Measurements from ENCODE around the gene UTP14C.
"Not testable (repeated sequence)": the region's sequence is repeated elsewhere in the genome, so short reads cannot be mapped to it uniquely, and the experiment has no call there.

UTP14C gene

DNA sequence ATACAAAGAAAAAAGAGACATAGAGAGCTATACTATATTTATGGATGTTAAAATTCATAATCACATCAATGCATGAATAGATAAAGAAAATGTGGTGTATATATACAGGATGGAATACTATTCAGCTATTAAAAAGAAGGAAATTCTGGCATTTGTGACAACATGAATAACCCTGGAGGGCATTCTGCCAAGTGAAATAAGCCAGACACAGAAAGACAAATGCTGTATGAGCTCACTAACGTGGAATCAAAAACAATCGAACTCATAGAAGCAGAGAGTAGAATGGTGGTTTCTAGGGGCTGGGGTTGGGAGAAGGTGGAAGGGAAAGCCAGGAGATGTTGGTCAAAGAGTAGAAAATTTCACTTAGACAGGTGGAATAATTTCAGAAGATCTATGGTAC is 24.0 kb downstream of the UTP14C start:
- no peak for FAIRE-seq

DNA sequence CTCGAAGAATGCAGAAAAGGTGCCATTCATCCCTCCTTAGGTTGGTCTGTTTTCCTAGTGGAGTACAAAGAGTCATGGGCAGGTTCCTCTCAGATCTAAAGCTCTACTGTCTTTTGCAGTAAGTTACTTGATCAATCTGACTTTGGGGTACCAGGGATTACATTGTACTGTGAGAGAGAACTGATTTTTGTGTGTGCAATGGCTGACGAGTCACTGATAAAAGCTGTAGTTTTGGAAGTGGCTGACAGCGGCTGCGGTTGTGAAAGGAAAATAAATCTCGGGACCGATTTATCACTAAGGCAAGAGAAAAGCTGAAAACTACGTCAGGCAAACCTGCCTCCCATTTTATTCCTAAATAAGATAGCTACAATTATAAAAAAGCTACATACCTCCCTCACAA is 26.9 kb downstream of the UTP14C start:
- no peak for FAIRE-seq

DNA sequence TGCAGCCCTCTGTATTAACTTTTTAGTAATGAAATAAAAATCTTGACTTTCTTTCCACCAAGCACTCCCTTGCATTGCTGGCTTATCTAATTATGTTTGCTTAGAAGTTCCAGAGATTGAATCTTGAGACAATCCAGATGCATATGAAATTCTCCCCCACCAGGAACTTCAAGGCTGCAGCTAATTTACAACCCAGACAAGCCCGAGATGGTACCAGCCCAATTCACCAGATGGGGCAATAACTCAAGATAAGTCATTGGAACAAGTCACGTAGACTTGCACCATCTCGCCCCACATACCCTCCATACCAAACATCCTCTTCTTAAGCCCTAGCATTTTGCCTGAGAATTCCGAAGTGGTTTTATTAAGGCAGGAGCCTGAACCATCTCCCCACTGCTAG is 29.0 kb downstream of the UTP14C start:
- FAIRE-seq, result no peak

DNA sequence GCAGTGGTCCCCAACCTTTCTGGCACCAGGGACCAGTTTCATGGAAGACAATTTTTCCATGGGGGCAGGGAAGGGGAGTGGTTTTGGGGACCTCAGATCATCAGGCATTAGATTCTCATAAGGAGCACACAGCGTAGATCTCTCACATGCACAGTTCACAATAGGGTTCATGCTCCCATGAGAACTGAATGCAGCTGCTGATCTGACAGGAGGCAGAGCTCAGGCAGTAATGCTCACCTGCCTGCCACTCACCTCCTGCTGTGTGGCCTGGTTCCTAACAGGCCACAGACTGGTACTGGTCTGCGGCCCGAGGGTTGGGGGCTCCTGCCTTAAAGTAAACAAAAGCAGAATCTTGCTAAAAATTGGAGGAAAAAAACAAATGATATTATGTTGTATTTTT is 36.6 kb downstream of the UTP14C start:
- not testable (repeated sequence) for FAIRE-seq

DNA sequence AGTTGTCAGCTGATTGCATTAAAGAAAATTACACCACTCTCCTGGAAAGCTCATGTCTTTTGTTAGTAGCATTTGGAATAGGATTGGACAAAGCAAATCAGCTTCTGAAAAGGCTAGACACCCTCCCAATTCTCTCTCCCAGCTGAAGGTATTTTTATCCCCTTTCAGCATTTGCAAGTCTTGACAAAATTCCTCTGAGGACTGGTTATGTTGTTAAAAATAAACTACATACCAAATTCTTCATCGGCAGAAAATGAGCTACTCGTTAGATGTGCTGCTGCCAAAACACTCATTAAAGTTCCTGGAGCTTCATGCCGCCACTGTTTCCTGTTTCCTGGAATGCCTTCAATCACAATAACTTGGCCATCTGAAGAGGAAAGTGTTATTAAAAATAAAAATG is 37.1 kb downstream of the UTP14C start:
- FAIRE-seq, result no peak

DNA sequence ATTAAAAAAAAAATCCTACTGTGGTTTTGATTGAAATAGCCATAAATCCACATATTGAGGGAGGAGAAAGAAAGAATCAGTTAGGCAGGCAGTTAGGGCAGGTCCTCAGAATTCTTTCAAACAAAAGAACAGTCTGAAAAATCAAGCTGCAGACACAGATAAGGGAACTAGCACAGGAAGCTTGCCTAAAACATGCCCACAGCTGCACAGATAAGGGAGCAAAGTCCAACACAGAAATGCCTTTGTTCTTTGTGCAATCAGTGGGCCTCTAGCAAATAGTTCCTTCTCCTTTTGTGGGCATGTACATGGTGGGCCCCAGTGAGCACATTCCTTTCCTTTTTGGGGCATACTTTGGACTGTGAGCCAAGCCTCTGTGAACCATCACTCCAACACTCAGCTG is 42.7 kb downstream of the UTP14C start:
- FAIRE-seq, result no peak

DNA sequence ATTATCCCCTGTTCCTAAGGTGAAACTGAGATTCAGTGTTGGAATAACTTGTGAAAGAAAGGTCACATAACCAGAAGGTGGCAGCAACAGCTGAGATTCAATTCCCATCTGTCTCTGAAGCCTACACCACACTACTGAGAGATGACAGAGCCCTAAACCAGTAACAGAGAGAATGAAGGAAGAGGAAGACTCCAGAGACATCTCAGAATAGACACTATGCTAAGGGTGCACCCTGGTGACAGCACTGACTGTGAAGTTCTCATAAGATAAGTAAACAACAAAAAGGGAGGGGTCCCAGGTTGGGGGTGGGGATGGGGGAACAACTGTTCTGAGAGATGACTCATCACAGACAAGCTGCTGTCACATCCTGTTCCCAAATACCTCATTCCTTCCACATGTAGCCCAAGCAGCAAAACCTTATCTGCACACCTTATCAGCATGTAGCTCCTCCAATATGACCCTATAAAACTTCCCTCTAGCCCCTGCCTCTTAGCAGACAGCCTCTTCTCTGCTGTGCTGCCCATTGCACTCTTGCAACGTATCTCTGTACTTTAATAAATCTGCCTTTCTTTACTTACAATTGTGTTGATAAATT is 46.5 kb downstream of the UTP14C start:
- no peak for FAIRE-seq

Measured in colon (tissue), 2 donors.